Epithelial cell of prostate (primary cell): Measurements from ENCODE around the gene AKAP4.

Experiments used
- DNase-seq: peaks from one replicate; pipeline ENCODE4 v3.0.0-alpha.2; 2011; ENCODE audit warnings: low read depth, low spot score
- H3K27ac ChIP-seq: fragments of 450-650 bp; 2 replicates; pipeline ENCODE4 v1.5.1; 2017; ENCODE audit warnings: mild to moderate bottlenecking

Gene AKAP4, protein sequence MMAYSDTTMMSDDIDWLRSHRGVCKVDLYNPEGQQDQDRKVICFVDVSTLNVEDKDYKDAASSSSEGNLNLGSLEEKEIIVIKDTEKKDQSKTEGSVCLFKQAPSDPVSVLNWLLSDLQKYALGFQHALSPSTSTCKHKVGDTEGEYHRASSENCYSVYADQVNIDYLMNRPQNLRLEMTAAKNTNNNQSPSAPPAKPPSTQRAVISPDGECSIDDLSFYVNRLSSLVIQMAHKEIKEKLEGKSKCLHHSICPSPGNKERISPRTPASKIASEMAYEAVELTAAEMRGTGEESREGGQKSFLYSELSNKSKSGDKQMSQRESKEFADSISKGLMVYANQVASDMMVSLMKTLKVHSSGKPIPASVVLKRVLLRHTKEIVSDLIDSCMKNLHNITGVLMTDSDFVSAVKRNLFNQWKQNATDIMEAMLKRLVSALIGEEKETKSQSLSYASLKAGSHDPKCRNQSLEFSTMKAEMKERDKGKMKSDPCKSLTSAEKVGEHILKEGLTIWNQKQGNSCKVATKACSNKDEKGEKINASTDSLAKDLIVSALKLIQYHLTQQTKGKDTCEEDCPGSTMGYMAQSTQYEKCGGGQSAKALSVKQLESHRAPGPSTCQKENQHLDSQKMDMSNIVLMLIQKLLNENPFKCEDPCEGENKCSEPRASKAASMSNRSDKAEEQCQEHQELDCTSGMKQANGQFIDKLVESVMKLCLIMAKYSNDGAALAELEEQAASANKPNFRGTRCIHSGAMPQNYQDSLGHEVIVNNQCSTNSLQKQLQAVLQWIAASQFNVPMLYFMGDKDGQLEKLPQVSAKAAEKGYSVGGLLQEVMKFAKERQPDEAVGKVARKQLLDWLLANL

DNA sequence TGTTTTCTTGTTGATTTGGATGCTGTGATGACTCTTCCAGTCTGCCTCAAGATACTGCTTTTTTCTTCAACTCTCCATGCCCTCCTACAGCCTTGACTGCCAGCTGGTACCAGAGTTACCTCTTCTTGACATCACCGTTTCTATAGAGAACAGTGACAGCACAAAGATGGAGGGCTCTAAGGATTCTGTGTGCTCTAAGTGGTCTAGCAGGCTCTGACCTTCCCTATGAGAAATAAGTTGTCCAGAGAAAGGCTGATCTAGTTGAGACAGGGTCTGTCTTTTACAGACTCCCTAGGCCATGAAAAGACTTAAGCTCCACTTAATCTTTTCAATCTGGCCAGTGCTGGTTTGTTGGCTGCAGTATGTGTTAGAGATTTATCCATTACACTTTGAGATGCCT, at the start of gene AKAP4:
AKAP4 (minus strand) TSS at position 101 of the 400 bp plus-strand sequence. CDS start 118 bp downstream, outside the sequence.
- no peak for DNase-seq
- H3K27ac ChIP-seq, result no peak within 1 kb of the TSS

DNA sequence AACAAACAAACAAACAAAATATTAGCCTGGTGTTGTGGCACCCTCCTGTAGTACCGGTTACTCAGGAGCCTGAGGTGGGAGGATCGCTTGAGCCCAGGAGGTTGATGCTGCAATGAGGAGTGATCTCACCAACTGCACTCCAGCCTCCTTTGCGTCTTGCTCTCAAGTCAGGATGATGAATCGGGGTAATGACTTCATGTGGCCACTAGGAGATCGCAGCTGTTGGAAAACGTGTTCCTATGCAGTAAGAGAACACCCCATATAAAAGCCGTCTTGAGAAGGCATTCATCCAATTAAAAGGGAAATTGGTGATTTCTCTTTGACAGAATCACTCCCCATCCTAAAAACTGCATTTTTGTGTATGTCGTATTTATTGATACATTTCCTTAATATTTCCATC, 10.7 kb upstream of the AKAP4 start:
- DNase-seq, result no peak
- H3K27ac ChIP-seq, result no peak overlapping the region

- no peak overlapping the region for H3K27ac ChIP-seq
- DNase-seq, result no peak
These were observed 5.9 kb upstream of the AKAP4 start for GRCh38 chrX:50206753-50207152.

- DNase-seq, result peak; percentile 5
- peak within 1 kb of the TSS; percentile 20 for H3K27ac ChIP-seq
These were observed 3.6 kb upstream of the AKAP4 start, which contains the start of gene CCNB3 for GRCh38 chrX:50204364-50204899. CCNB3 (plus strand) TSS chrX:50204765; CDS start chrX:50285164, 80,399 bp downstream.

- H3K27ac ChIP-seq, result peak overlapping the region; percentile 22
- DNase-seq, result peak; percentile 2
These were observed 1.7 kb upstream of the AKAP4 start for GRCh38 chrX:50202539-50202938.

DNA sequence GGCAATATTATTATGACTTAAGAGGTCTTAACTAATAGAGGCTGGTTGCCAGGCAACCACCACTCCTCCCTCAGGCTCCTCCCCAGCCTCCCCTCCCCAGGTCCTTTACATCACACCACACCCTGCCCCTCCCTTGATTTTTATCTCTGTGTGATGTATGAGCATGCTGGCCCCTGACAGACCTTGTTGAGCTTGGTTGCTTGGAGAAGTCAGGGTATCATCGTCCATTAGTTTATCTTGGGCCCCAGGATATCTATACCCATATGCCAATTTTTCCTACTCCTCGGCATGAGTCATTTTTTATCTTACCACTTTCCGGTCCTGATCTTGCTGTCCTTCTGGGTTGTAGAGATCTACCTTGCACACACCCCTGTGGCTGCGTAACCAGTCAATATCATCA, 2.5 kb downstream of the AKAP4 start:
- DNase-seq, result no peak
- H3K27ac ChIP-seq, result no peak overlapping the region

- no peak for DNase-seq
- H3K27ac ChIP-seq, result no peak overlapping the region
These were observed 11.8 kb downstream of the AKAP4 start for GRCh38 chrX:50188859-50189600.

DNA sequence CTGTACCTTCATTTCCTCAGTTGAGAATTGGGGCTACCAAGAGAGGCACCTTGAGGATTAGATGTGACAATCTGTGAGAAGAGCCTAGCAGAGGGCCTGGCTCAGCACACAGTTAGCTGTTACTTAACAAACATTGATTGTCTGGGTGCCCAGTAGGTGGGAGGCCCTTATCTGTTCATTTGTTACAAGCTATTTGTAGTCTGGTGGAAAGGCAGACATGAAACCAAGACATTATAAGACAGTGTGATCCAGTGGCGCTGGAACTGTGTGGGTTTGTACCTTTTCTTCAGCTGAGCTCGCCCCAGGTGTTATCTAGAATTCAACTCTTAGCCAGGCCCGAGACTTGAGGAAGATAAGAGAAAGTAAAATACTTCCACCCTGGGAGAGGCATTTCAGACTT, 16.9 kb downstream of the AKAP4 start:
- no peak overlapping the region for H3K27ac ChIP-seq
- DNase-seq, result no peak

DNA sequence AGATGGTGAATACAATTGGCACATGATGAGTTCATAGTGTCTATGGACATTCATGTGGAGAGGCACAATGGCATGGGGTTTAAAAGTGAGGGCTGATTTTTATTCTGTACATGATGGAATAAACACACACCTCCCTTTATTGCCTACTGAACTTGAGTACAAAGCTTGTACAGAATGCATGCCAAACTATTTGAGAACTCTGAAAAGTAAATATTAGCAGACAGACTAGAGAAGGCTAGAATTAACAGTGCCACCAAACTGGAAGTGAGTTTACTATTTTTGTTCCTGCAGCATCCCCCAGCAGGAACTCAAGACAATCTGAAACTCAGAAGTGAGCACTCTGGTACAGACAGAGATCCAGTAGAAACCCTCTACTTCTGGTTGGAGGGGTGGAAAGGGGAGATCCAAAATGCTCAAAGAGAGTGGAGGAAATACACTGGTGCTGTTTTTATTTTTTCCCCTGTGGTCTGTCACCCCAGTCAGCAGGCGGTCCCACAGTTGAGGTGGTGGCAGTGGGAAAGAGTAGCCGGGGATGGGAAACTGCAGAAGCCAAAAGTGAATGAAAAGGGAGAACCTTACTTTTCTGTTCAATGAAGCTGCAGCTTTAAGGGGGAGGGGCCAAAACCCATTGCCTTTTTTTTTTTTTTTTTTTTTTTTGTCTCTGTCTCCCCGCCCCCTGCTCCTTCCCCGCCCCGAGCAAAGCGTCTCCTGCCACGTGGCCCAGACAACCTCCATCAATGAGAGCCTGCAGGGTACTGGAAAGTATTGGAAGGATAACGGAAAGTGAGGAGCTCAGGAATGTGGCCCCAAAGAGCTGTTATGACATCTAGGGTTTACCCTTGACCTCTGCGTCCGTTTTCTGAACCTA, 20.5 kb downstream of the AKAP4 start:
- H3K27ac ChIP-seq, result no peak overlapping the region
- no peak for DNase-seq

DNA sequence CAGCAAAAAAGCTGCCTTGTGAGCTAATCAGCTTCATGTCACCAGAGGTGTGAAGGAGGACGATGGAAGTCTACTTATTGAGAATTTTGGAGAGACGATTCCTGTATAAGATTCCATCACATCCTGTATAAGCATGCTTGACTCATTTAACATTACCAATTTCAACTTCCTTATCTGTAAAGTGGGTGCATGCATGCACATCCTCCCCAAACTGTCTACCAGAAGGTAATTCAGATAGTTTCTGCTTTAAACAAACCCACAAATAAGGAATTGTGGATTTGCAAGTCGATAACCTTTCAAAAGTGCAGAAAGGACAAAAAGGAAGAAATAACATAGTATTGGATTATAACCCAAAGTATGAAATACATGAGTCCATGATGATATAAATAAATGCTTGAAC, 31.1 kb downstream of the AKAP4 start:
- no peak for DNase-seq
- H3K27ac ChIP-seq, result no peak overlapping the region

DNA sequence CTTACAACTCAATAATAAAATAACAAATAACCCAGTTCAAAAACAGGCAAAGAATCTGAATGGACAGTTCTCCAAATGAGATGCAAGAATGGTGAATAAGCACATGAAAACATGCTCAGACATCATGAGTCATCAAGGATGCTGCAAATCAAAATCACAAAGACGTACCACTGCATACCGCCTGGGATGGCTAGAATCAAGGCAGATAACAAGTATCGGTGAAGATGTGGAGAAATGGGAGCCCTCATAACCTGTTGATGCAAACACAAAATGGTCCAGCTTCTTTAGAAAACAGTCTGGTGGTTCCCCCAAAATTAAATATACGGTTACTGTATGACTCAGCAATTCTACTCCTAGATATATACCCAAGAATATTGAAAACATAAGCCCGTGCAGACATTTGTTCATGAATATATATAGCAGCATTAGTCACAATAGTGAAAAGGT, 32.5 kb downstream of the AKAP4 start:
- no peak for DNase-seq
- no peak overlapping the region for H3K27ac ChIP-seq

DNA sequence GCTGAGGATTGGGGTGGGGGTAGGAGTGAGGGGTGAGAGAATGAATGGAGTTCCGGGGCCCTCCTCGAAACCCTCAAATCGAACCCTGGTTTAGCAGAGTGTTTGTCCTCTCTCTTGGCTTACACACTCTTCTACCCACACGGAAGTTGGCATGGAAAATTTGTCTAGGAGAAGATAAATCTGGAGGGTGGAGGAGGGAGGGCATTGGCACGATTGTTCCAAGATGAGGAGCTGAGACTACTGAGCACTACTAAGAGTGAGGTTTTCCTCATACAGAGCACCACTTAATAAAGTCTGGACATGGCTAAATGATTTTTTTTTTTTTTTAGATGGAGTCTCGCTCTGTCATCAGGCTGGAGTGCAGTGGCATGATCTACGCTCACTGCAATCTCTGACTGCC, 33.4 kb downstream of the AKAP4 start:
- DNase-seq, result no peak
- H3K27ac ChIP-seq, result no peak overlapping the region

DNA sequence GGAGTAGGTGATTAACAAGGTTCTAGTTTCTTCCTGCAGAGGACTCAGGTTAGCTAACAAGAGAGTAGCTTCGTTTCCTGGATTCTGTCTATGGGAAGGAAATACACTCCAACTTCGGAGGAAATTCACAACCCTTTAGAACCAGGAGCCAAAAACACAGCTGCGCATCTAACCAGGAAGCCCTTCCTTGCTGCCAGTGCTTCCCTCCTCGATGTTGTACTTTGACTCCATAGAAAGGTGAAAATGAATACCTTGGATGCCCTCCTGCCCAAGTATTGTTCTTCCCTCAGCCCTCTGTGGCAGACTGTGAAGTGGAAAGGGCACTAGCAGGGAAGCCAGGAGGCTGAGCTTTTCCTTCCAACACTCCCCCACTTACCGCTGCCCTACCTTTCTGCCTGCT, 35.1 kb downstream of the AKAP4 start:
- DNase-seq, result no peak
- no peak overlapping the region for H3K27ac ChIP-seq

GRCh38 chrX:50161127-50161526, 39.7 kb downstream of the AKAP4 start:
- no peak for DNase-seq

DNA sequence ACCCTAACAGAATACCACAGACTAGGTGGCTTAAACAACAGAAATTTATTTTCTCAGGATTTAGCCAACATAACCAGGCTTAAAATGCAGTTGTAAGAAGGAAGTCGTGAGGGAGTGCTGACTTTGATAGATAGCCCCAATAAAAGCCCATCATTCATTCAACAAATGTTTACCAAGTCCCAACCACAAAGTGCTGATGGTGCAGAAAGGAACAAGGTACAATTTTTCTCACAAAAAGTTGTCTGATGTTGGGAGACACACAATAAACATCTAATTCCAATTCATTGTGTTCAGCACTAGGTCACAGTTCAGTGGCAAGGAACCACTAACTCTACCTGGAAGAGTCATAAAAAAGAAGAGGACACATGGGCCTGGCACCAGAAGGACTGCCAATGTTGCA, 42.2 kb downstream of the AKAP4 start:
- DNase-seq, result no peak

More at GRCh38 chrX:50161127-50161526, 39.7 kb downstream of the AKAP4 start:
- H3K27ac ChIP-seq, result no peak overlapping the region

DNA sequence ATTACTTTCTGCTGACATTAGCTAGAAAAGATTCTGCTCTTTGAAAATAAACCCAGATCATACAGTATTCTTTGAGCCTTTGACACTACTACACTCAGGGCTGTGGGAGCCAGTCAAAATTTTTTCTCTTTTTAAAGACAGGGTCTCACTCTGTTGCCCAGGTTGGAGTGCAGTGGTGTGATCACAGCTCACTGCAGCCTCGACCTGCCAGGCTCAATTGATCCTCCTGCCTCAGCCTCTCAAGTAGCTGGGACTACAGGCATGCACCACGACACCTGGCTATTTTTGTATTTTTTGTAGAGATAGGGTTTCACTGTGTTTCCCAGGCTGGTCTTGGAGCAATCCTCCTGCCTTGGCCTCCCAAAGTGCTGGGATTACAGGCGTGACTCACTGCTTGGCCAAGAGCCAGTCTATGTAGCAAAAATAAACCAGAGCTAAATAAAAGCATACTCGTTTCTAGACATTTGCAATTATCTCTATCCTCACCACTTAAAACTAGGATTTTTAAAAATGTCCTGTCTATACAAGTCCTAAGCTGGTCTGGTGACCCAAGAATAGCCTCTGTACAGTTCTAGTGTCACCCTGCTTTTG, 43.2 kb downstream of the AKAP4 start:
- no peak for DNase-seq
- no peak overlapping the region for H3K27ac ChIP-seq

More for the DNA sequence above, 42.2 kb downstream of the AKAP4 start:
- no peak overlapping the region for H3K27ac ChIP-seq

DNA sequence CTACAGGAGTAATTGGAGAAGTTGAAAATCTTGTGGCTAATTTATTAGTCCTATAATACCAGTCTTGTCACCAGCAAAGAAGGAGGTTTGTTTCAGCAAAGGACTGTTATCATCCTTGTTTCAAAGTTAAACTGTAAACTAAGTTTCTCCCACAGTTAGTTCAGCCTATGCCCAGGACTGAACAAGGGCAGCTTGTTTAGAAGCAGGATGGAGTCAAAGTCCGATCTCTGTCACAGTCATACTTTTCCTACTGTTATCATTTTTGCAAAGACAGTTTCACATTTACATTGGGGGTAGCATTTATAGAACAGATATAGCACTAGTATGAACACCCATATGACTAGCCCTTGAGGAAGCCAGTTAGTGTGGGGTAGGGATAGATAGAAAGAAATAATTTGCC, 46.4 kb downstream of the AKAP4 start:
- DNase-seq, result no peak
- H3K27ac ChIP-seq, result no peak overlapping the region

- no peak for DNase-seq
- no peak overlapping the region for H3K27ac ChIP-seq
These were observed 48.4 kb downstream of the AKAP4 start for GRCh38 chrX:50152456-50152855.

GRCh38 chrX:50147972-50148371, 52.8 kb downstream of the AKAP4 start:
- no peak overlapping the region for H3K27ac ChIP-seq
- DNase-seq, result no peak
